HG03342 (cell line): ENCODE results near the gene CMTM4.

Experiments used
- ATAC-seq: cut with Tn5 transposase; IDR thresholded peaks from one replicate; pipeline ENCODE4 v1.9.1; 2021; ENCODE audit warnings: mild to moderate bottlenecking, moderate library complexity; ENCODE audit not compliant: unreplicated experiment

The CMTM4 gene

DNA sequence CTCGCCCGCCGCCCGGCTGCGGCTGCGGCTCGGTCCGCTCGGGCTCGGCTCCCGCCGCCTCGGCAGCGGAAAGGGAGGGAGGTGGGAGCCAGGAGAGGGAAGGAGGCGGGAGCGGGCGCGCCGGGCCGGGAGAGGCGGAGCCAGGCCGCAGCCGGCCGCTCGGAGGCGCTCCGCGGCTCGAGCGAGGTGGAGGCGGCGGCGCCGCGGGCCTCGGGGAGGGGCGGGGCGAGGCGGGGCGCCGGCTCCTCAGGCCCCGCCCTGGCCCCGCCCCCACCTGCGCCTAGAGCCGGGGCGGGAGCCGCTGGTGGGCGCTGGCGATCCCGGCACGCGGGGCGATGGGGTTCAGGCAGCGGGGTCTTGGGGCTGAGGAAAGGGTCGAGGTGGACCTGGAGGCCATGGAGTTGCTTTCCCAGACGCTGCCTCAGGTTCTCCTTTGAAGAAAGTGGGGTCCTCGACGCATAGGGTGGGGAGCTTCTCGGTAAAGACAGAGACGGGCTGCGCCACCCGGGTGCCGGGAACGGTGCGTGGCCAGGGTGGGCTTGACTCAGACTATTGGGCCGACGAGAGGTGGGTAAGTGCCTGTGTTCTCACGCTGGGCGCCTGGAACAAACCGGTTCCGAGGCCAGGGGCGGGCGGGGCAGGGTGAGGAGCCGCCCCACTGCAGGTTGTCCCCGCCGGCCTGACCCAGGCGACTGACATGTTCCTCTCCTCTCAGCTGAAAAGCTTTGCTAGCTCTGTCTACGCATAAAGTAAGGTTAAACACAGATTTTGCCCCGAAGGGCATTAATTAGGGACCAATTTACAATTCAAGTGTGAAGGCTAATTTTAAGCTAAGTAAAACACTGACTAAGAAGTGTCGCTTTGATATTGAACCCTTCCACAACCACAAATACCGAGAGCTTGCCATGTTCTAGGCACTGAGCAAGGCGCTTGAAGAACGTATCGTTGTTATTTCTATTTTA, at the start of gene CMTM4:
Gene CMTM4, minus strand, starts transcription at position 75 of the 962 bp plus-strand sequence. CDS start 218 bp downstream, outside the sequence.
- peak; percentile 89 for ATAC-seq

DNA sequence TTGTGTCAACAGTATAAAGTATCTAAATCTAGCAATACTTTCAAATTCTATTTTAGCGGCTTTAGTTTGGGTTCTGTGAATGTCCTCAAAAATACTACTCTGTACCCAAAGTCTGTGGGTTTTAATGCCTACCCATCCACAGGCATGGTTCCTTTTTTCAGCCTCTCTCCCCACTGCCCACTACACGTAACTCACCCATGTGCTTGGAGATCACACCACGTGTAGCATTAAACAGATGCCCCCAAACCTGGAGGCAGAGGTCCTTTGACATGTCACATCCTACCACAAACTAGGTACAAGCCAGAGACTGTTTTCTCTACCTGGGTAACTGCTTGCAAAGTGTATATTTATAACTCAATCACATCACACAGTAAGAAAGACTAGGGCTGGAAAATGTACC, 49.5 kb upstream of the CMTM4 start:
- no peak for ATAC-seq

GRCh38 chr16:66741950-66742808, 45.6 kb upstream of the CMTM4 start:
- no peak for ATAC-seq

GRCh38 chr16:66741169-66741900, 44.8 kb upstream of the CMTM4 start:
- no peak for ATAC-seq

- ATAC-seq = no peak
Measured at GRCh38 chr16:66740533-66740932, 44.0 kb upstream of the CMTM4 start.

GRCh38 chr16:66740010-66740409, 43.5 kb upstream of the CMTM4 start:
- no peak for ATAC-seq

DNA sequence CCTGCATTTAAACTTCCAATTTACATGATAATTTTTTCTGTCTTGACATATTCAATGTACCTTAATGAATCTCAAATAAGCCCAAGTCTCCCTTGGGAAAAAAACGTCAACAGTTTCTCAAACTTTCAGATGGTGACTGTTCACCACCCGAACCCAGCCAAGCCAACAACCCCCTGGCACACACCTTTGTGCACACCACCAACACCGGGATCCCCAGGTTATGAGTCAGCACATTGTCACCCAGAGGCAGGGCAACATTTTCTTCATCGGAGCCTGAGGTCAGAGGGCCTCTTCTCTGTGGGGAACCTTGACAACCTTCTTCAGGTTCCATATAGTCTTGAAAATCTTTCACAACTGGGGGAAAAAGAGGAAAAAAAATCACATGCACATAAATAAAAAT, 39.3 kb upstream of the CMTM4 start:
- ATAC-seq = no peak

- ATAC-seq = no peak
Measured at GRCh38 chr16:66731101-66731500, 34.6 kb upstream of the CMTM4 start.

GRCh38 chr16:66728804-66729203, 32.3 kb upstream of the CMTM4 start:
- no peak for ATAC-seq

DNA sequence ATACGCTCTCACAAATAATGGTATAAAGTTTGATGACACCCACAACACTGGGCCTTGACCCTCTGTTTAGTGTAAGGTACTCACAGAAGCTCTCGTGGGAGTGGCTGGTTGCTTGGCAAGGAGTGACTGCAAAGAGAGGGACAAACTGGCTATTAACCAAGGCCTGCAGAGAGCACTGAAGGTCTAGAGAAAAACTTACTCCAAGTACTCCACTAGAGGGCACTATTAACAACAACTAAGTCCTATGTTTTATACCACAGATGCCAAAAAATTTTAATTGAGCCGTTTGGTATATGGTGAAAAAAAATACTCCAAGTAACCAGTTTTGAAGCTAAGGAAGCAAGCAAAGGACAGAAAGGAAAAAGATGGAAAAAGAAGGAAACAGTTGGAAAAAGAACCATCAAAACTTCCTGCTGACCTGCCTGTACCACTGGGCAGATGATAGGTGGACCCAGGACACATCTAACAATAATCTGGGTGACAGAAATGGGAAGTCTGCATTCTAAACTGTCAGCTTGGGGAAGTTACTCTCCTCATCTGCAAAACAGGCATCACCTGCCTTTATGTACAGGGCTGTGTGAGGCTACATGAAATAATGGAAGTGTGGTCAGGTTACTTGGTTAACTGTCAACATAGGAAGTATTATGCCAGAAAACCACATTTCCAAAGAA, 31.7 kb upstream of the CMTM4 start:
- no peak for ATAC-seq

GRCh38 chr16:66720766-66721165, 24.2 kb upstream of the CMTM4 start:
- ATAC-seq = no peak

GRCh38 chr16:66719246-66719645, 22.7 kb upstream of the CMTM4 start:
- ATAC-seq = no peak

GRCh38 chr16:66717776-66718175, 21.2 kb upstream of the CMTM4 start:
- no peak for ATAC-seq

- ATAC-seq = no peak
Measured at GRCh38 chr16:66717112-66717675, 20.7 kb upstream of the CMTM4 start.

- no peak for ATAC-seq
Measured at GRCh38 chr16:66714654-66715307, 18.2 kb upstream of the CMTM4 start.

GRCh38 chr16:66714062-66714461, 17.5 kb upstream of the CMTM4 start:
- ATAC-seq = no peak

DNA sequence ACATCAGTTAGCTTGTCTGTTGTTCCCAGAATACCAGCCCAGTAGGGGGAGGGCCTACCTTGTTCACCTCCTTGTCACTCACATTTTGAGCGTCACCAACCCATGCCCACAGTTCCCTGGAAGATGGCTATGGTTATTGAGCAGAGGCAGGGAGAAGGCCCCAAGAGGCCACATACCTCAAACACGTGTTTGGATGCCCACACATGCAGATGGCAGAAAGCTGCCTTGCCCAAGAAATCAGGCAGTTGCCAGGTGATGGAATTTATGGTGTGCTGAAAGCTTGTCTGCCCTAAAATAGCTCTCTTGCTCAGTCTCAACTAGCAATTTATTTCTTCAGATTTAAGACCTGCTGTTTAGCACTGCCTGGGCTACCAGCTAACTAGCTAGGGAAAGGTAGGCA, 16.5 kb upstream of the CMTM4 start:
- ATAC-seq = no peak

GRCh38 chr16:66712512-66712911, 16.0 kb upstream of the CMTM4 start:
- ATAC-seq = no peak

- no peak for ATAC-seq
Measured at GRCh38 chr16:66711581-66711980, 15.0 kb upstream of the CMTM4 start.

DNA sequence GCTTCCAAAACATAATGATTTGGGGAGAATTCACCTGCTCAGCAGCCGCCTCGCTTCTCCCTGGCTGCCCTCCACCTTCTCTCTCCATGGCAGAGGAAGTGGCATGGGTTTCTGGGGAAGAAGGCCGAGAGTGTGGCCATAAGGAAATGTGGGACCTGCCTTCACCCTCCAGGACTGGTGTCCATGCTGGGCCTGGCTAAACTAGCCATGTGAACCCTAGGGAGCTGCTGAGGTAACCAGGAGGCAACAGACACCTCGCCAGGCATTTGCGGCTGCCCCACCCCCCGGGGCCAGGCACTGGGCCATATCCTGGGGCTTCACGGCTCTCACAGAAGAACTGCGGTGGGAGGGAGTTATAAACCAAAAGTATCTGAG, 9.9 kb upstream of the CMTM4 start:
- no peak for ATAC-seq
